Skeletal muscle satellite cell (primary cell): ENCODE data around the gene EXT2.

ENCODE experiments used
- H3K27me3 ChIP-seq: 2 replicates; pipeline ENCODE4 v1.7.0; 2013; ENCODE audit warnings: low read length; ENCODE audit not compliant: control insufficient read depth, insufficient read depth
- H3K36me3 ChIP-seq: 2 replicates; pipeline ENCODE4 v1.7.0; 2013; ENCODE audit warnings: mild to moderate bottlenecking, control low read depth, low read length; ENCODE audit not compliant: insufficient read depth
- H3K4me1 ChIP-seq: 2 replicates; pipeline ENCODE4 v1.7.0; 2013; ENCODE audit warnings: low read length; ENCODE audit not compliant: control insufficient read depth, insufficient read depth
- H3K4me2 ChIP-seq: 2 replicates; pipeline ENCODE4 v1.7.0; 2013; ENCODE audit warnings: mild to moderate bottlenecking, low read length
- H3K4me3 ChIP-seq: 2 replicates; pipeline ENCODE4 v1.7.0; 2013; ENCODE audit warnings: low read length
- H3K9ac ChIP-seq: 2 replicates; pipeline ENCODE4 v1.7.0; 2013; ENCODE audit warnings: mild to moderate bottlenecking, low read depth, low read length, moderate library complexity
- H3K9me3 ChIP-seq: replicated peaks from 2 replicates; pipeline ENCODE4 v1.7.0; 2013; ENCODE audit warnings: mild to moderate bottlenecking, control low read depth, low read length

EXT2 gene

GRCh38 chr11:44264761-44265160 lies 169.3 kb downstream of the EXT2 start:
- H3K9ac ChIP-seq, result no peak overlapping the region
- H3K27me3 ChIP-seq, result no peaks in the 10 kb centered on the region
- no peak overlapping the region for H3K4me3 ChIP-seq
- H3K4me2 ChIP-seq, result no peak overlapping the region
- peaks cover 13% of the 10 kb centered on the region for H3K4me1 ChIP-seq
- no peaks in the 10 kb centered on the region for H3K36me3 ChIP-seq
- H3K9me3 ChIP-seq, result no peaks in the 10 kb centered on the region

GRCh38 chr11:44266056-44266780 lies 170.7 kb downstream of the EXT2 start:
- H3K4me2 ChIP-seq, result no peak overlapping the region
- no peak overlapping the region for H3K4me3 ChIP-seq
- peaks cover 19% of the 10 kb centered on the region for H3K4me1 ChIP-seq
- H3K9ac ChIP-seq, result no peak overlapping the region
- H3K36me3 ChIP-seq, result no peaks in the 10 kb centered on the region
- no peaks in the 10 kb centered on the region for H3K27me3 ChIP-seq
- no peaks in the 10 kb centered on the region for H3K9me3 ChIP-seq

DNA sequence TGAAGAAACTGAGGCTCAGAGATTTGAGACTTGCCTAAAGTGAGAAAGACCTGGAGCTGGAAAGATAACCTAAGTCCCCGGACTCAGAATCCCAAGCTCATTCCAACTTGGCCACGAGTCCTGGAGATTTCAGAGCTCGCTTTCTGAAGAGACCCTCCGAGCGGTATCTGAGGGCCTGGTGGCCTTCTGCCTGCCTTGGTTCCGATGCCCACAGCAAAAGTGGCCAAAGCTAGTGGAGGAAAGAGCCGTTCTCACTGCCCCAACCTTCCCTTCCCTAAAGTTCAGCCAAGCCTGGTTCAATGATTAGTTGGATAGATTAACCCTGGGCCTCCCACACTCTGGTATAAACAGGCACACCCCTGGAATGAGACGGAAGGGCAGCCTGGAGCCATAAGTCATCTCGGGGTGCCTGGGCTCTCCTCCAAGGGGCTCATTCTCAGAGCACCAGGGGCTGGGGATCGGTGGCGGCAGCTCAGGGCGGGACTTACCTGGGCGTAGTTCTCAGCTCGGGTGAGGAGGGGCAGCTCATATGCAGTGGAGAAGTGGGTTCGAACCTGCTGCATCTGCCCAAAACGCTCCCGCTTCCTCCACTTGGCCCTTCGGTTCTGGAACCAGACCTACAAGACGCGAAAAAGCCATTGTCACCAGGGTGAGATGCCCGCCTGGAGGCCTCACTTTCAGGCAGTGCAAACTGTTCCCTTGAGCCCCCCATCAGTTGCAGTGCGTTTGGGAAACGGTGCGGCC lies 171.7 kb downstream of the EXT2 start:
- Histone ChIP-seq H3K4me1 (peaks cover 19% of the 10 kb centered on the region), H3K36me3 (no peaks in the 10 kb centered on the region), H3K4me2 (no peak overlapping the region), H3K4me3 (no peak overlapping the region), H3K27me3 (no peaks in the 10 kb centered on the region), H3K9me3 (no peaks in the 10 kb centered on the region), H3K9ac (no peak overlapping the region)

- no peak overlapping the region for H3K4me3 ChIP-seq
- H3K36me3 ChIP-seq, result no peaks in the 10 kb centered on the region
- H3K9ac ChIP-seq, result no peak overlapping the region
- no peaks in the 10 kb centered on the region for H3K9me3 ChIP-seq
- H3K27me3 ChIP-seq, result no peaks in the 10 kb centered on the region
- H3K4me1 ChIP-seq, result peaks cover 19% of the 10 kb centered on the region
- no peak overlapping the region for H3K4me2 ChIP-seq
Observed at GRCh38 chr11:44267750-44268613, 172.5 kb downstream of the EXT2 start.

DNA sequence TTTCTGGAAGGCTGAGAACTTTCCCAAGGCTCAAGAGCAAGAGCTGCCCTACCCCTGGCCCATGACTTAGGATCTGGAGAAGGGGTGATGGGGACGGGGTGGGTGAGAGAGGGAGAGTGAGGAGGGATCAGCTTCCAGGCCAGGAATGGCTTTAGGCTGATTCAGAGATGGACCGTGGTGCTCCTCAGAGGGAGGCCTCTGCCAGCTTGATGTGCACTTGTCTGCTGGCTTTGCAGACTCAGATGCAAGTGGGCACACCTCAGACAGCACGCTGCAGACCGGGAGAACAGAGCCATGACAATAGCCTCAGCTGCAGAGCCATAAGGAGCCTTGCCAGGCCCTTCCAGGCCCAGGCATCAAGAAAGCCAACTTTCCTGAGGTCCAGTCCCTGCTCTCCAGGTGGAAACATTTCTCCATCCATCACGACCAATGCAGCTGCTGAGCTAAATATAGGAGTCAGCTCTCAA lies 173.2 kb downstream of the EXT2 start:
- Histone ChIP-seq H3K4me2 (no peak overlapping the region), H3K9me3 (no peaks in the 10 kb centered on the region), H3K27me3 (no peaks in the 10 kb centered on the region)

GRCh38 chr11:44269369-44270351 lies 174.2 kb downstream of the EXT2 start:
- Histone ChIP-seq H3K36me3 (no peaks in the 10 kb centered on the region), H3K4me3 (no peak overlapping the region), H3K27me3 (no peaks in the 10 kb centered on the region), H3K4me1 (peaks cover 19% of the 10 kb centered on the region), H3K9ac (peak overlapping the region; percentile 31), H3K4me2 (peak overlapping the region; percentile 66), H3K9me3 (no peaks in the 10 kb centered on the region)

More for the DNA sequence above, 173.2 kb downstream of the EXT2 start:
- H3K36me3 ChIP-seq, result no peaks in the 10 kb centered on the region
- H3K4me1 ChIP-seq, result peaks cover 19% of the 10 kb centered on the region
- H3K9ac ChIP-seq, result no peak overlapping the region
- H3K4me3 ChIP-seq, result no peak overlapping the region

DNA sequence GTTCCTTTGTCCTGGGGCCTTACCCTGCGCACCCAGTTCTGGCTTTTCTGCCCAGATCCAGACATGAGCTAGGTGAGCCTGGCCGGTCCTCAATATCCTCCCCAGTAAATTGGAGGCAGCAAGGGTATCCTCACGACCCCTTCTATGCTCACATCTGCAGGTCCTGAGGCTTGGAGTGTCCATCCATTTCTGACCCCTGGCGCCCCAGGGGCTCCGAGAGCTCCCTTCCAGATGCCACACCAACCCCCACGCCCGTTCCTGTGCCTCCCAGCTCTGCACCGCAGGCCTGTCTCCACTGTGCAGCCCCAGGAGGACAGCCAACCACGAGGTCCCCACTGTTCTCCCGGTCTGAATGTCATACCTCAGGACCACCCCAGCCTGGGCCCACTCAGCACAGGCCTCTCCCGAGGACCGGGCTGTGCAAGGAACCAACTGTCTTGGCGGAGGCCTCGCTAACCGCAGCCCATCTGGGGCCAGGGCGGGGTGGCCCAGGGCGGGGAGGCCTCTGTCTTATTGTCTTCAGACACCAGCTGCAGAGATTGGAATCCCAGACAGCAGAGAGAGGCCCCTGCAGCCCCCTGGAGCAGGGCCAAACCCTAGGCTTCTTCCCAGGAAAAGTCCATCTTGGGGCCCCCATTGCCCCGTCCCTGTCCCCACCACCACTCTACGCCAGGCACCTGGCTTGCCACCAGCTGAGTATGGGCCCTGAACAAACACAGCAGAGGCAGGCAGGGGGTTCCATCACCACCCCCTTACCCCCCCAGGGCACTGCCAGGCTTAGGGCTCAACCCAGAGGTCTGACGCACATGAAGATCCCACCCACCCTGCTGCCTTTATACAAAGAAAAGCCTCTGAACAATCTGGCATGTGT lies 175.2 kb downstream of the EXT2 start:
- H3K4me2 ChIP-seq, result no peak overlapping the region
- H3K4me1 ChIP-seq, result peaks cover 19% of the 10 kb centered on the region
- H3K36me3 ChIP-seq, result no peaks in the 10 kb centered on the region
- no peak overlapping the region for H3K4me3 ChIP-seq
- H3K9ac ChIP-seq, result no peak overlapping the region
- no peaks in the 10 kb centered on the region for H3K9me3 ChIP-seq
- H3K27me3 ChIP-seq, result no peaks in the 10 kb centered on the region

DNA sequence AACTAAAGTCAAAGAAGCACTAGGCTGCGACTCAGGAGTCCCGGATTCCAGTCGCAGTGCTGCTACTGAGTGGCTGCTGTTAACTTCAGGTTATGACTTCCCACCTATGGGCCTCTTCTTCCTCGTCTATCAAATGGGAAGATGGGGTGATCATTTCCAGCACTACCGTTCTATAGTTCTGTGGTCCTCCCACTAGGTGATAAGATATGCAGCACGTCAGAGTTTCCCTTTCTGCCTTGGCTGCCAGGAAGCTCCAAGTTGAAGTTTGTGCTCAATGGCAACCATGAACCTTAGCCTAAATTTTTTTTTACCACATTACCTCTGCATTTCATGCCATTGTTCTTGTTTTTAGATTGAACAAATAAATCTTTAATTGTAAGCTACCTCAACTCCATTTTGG lies 175.8 kb downstream of the EXT2 start:
- Histone ChIP-seq H3K4me3 (no peak overlapping the region), H3K9me3 (no peaks in the 10 kb centered on the region), H3K4me1 (peaks cover 19% of the 10 kb centered on the region), H3K27me3 (no peaks in the 10 kb centered on the region), H3K36me3 (no peaks in the 10 kb centered on the region), H3K4me2 (no peak overlapping the region), H3K9ac (no peak overlapping the region)

DNA sequence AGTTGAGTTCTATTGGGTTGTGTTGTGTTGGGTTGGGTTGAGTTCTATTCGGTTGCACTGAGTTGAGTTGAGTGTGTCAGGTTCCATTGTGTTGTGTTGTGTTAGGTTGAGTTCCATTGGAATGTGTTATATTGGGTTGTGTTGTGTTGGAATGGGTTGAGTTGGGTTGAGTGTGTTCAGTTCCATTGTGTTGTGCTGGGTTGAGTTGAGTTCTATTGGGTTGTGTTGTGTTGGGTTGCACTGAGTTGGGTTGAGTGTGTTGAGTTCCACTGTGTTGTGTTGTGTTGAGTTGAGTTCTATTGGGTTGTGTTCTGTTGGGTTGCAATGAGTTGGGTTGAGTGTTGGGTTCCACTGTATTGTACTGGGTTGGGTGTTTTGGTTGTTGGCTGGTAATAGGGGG lies 178.9 kb downstream of the EXT2 start:
- Histone ChIP-seq H3K9ac (no peak overlapping the region), H3K4me3 (no peak overlapping the region), H3K27me3 (peaks cover 10% of the 10 kb centered on the region), H3K9me3 (no peaks in the 10 kb centered on the region), H3K4me2 (no peak overlapping the region), H3K4me1 (peaks cover 9% of the 10 kb centered on the region), H3K36me3 (no peaks in the 10 kb centered on the region)

GRCh38 chr11:44275241-44275640 lies 179.8 kb downstream of the EXT2 start:
- H3K4me2 ChIP-seq, result no peak overlapping the region
- H3K36me3 ChIP-seq, result no peaks in the 10 kb centered on the region
- H3K9me3 ChIP-seq, result no peaks in the 10 kb centered on the region
- peaks cover under 1% of the 10 kb centered on the region for H3K4me1 ChIP-seq
- H3K4me3 ChIP-seq, result no peak overlapping the region
- H3K9ac ChIP-seq, result no peak overlapping the region
- peaks cover 18% of the 10 kb centered on the region for H3K27me3 ChIP-seq
